Measurements from ENCODE around the gene RRAS.

RRAS gene

GRCh38 chr19:49683814-49684250 lies 43.9 kb upstream of the RRAS start:
- Histone ChIP-seq H3K27ac (replicated peaks) (no peak overlapping the region), H3K27me3 (ENCODE audit: insufficient read depth, poor library complexity, severe bottlenecking) (no peaks in the 10 kb centered on the region), H3K4me3 (replicated peaks; ENCODE audit: insufficient read depth, low read length) (no peak overlapping the region)
- TF ChIP-seq SPI1 (IDR thresholded peaks at IDR 0.05; ENCODE audit: borderline replicate concordance, low read depth) (no peak), REST (IDR thresholded peaks at IDR 0.05; ENCODE audit: insufficient replicate concordance, low read depth) (no peak), POLR2AphosphoS5 (IDR thresholded peaks at IDR 0.05; ENCODE audit: low read depth) (no peak), GABPA (IDR thresholded peaks at IDR 0.05; ENCODE audit: low read depth) (no peak), CTCF (IDR thresholded peaks at IDR 0.05; ENCODE audit: insufficient read depth, low read length) (no peak)
- no peak for DNase-seq (ENCODE audit: low read depth in 1 of 2, low spot score in 1 of 2)

GRCh38 chr19:49682274-49682673 lies 42.3 kb upstream of the RRAS start:
- no peak for DNase-seq (ENCODE audit: low read depth in 1 of 2, low spot score in 1 of 2)
- TF ChIP-seq GABPA (IDR thresholded peaks at IDR 0.05; ENCODE audit: low read depth): no peak
- no peak for TF ChIP-seq REST (IDR thresholded peaks at IDR 0.05; ENCODE audit: insufficient replicate concordance, low read depth)
- TF ChIP-seq CTCF (IDR thresholded peaks at IDR 0.05; ENCODE audit: insufficient read depth, low read length): no peak
- no peak for TF ChIP-seq SPI1 (IDR thresholded peaks at IDR 0.05; ENCODE audit: borderline replicate concordance, low read depth)
- TF ChIP-seq POLR2AphosphoS5 (IDR thresholded peaks at IDR 0.05; ENCODE audit: low read depth): no peak
- Histone ChIP-seq H3K4me3 (replicated peaks; ENCODE audit: insufficient read depth, low read length) (no peak overlapping the region), H3K27ac (replicated peaks) (no peak overlapping the region), H3K27me3 (ENCODE audit: insufficient read depth, poor library complexity, severe bottlenecking) (no peaks in the 10 kb centered on the region)

GRCh38 chr19:49681830-49682229 lies 41.9 kb upstream of the RRAS start:
- Histone ChIP-seq H3K27ac (replicated peaks) (no peak overlapping the region), H3K4me3 (replicated peaks; ENCODE audit: insufficient read depth, low read length) (no peak overlapping the region), H3K27me3 (ENCODE audit: insufficient read depth, poor library complexity, severe bottlenecking) (no peaks in the 10 kb centered on the region)
- no peak for TF ChIP-seq POLR2AphosphoS5 (IDR thresholded peaks at IDR 0.05; ENCODE audit: low read depth)
- no peak for TF ChIP-seq GABPA (IDR thresholded peaks at IDR 0.05; ENCODE audit: low read depth)
- TF ChIP-seq SPI1 (IDR thresholded peaks at IDR 0.05; ENCODE audit: borderline replicate concordance, low read depth): no peak
- TF ChIP-seq REST (IDR thresholded peaks at IDR 0.05; ENCODE audit: insufficient replicate concordance, low read depth): no peak
- TF ChIP-seq CTCF (IDR thresholded peaks at IDR 0.05; ENCODE audit: insufficient read depth, low read length): no peak
- no peak for DNase-seq (ENCODE audit: low read depth in 1 of 2, low spot score in 1 of 2)
